H9 (cell line): Measurements from ENCODE around the gene G3BP2. TPM values are rescaled to one million over a fixed set of nuclear protein-coding genes. Genes with fewer than 3 reads are reported as not detected.
A peak's percentile ranks its signal among the peaks of the same experiment; 100 is the strongest.

ENCODE experiments used
- DNase-seq: peaks from one replicate; pipeline ENCODE4 v3.0.0-alpha.2; 2017
- H2AFZ ChIP-seq: one replicate; pipeline ENCODE4 v1.6.1; 2013; ENCODE audit warnings: mild to moderate bottlenecking, low read length, control low read depth, moderate library complexity
- H2AK5ac ChIP-seq: 2 replicates; pipeline ENCODE4 v1.6.1; 2013; ENCODE audit warnings: low read length, control low read depth, mixed read lengths; ENCODE audit not compliant: insufficient read length
- H2BK120ac ChIP-seq: one replicate; pipeline ENCODE4 v1.6.1; 2013; ENCODE audit warnings: low read depth, mild to moderate bottlenecking, low read length, control low read depth, inconsistent platforms; ENCODE audit not compliant: poor library complexity, severe bottlenecking
- H2BK12ac ChIP-seq: 2 replicates; pipeline ENCODE4 v1.6.1; 2013; ENCODE audit warnings: low read length, control low read depth, mixed read lengths, low read depth; ENCODE audit not compliant: insufficient read length
- H2BK15ac ChIP-seq: 2 replicates; pipeline ENCODE4 v1.6.1; 2013; ENCODE audit warnings: low read depth, low read length, control low read depth
- H2BK20ac ChIP-seq: one replicate; pipeline ENCODE4 v1.6.1; 2013; ENCODE audit warnings: low read depth, mild to moderate bottlenecking, low read length, control low read depth, inconsistent platforms; ENCODE audit not compliant: poor library complexity, severe bottlenecking
- H2BK5ac ChIP-seq: 2 replicates; pipeline ENCODE4 v1.6.1; 2013; ENCODE audit warnings: low read length, control low read depth, mixed read lengths; ENCODE audit not compliant: insufficient read length
- H3K14ac ChIP-seq: 2 replicates; pipeline ENCODE4 v1.6.1; 2013; ENCODE audit warnings: low read length, control low read depth; ENCODE audit not compliant: insufficient read depth
- H3K18ac ChIP-seq: 2 replicates; pipeline ENCODE4 v1.6.1; 2013; ENCODE audit warnings: low read depth, mild to moderate bottlenecking, mixed read lengths, low read length, control low read depth; ENCODE audit not compliant: insufficient read length
- H3K23ac ChIP-seq: 2 replicates; pipeline ENCODE4 v1.6.1; 2013; ENCODE audit warnings: low read length, control low read depth, mixed read lengths, low read depth; ENCODE audit not compliant: insufficient read length
- H3K23me2 ChIP-seq: 2 replicates; pipeline ENCODE4 v1.6.1; 2013; ENCODE audit warnings: low read depth, mild to moderate bottlenecking, mixed read lengths, low read length, control low read depth; ENCODE audit not compliant: insufficient read length, poor library complexity, severe bottlenecking
- H3K27ac ChIP-seq: 2 replicates; pipeline ENCODE4 v1.5.1; 2013; ENCODE audit warnings: low read length, control low read depth, mixed read lengths, low read depth; ENCODE audit not compliant: insufficient read length
- H3K27me3 ChIP-seq: 2 replicates; pipeline ENCODE4 v1.6.1; 2013; ENCODE audit warnings: low read length, control low read depth, inconsistent platforms; ENCODE audit not compliant: insufficient read depth
- H3K4ac ChIP-seq: 2 replicates; pipeline ENCODE4 v1.6.1; 2013; ENCODE audit warnings: low read depth, mild to moderate bottlenecking, control low read depth, inconsistent platforms, low read length, moderate library complexity
- H3K4me1 ChIP-seq: 2 replicates; pipeline ENCODE4 v1.6.1; 2013; ENCODE audit warnings: low read length, control low read depth, inconsistent platforms; ENCODE audit not compliant: insufficient read depth
- H3K4me2 ChIP-seq: 2 replicates; pipeline ENCODE4 v1.6.1; 2013; ENCODE audit warnings: low read length, control low read depth, mixed read lengths; ENCODE audit not compliant: insufficient read length, insufficient read depth
- H3K56ac ChIP-seq: 2 replicates; pipeline ENCODE4 v1.6.1; 2013; ENCODE audit warnings: low read depth, mild to moderate bottlenecking, mixed read lengths, low read length, control low read depth; ENCODE audit not compliant: insufficient read length
- H3K79me1 ChIP-seq: 2 replicates; pipeline ENCODE4 v1.6.1; 2013; ENCODE audit warnings: low read depth, mild to moderate bottlenecking, moderate library complexity, low read length, control low read depth, inconsistent platforms; ENCODE audit not compliant: insufficient read depth, poor library complexity, severe bottlenecking
- H3K79me2 ChIP-seq: 2 replicates; pipeline ENCODE4 v1.6.1; 2013; ENCODE audit warnings: low read length, control low read depth, inconsistent platforms; ENCODE audit not compliant: insufficient read depth
- H3K9ac ChIP-seq: 2 replicates; pipeline ENCODE4 v1.6.1; 2013; ENCODE audit warnings: low read length, control low read depth, mixed read lengths; ENCODE audit not compliant: insufficient read length; ENCODE audit errors: extremely low read depth
- H3K9me3 ChIP-seq: one replicate; pipeline ENCODE4 v1.6.1; 2013; ENCODE audit warnings: low read depth, low read length, inconsistent platforms; ENCODE audit not compliant: control insufficient read depth
- H3T11ph ChIP-seq: one replicate; pipeline ENCODE4 v1.6.1; 2013; ENCODE audit warnings: mild to moderate bottlenecking, low read length, control low read depth, inconsistent platforms
- H4K20me1 ChIP-seq: one replicate; pipeline ENCODE4 v1.6.1; 2013; ENCODE audit not compliant: control insufficient read depth, insufficient read length, insufficient read depth
- H4K5ac ChIP-seq: 2 replicates; pipeline ENCODE4 v1.6.1; 2013; ENCODE audit warnings: low read depth, mild to moderate bottlenecking, mixed read lengths, low read length, control low read depth; ENCODE audit not compliant: insufficient read length
- H4K8ac ChIP-seq: replicated peaks from 2 replicates; pipeline ENCODE4 v1.6.1; 2013; ENCODE audit warnings: low read length, control low read depth, mixed read lengths, low read depth; ENCODE audit not compliant: insufficient read length
- H4K91ac ChIP-seq: 2 replicates; pipeline ENCODE4 v1.6.1; 2013; ENCODE audit warnings: low read depth, mild to moderate bottlenecking, moderate library complexity, mixed read lengths, low read length, control low read depth; ENCODE audit not compliant: insufficient read length
- H3K27ac Mint-ChIP-seq, 3 experiments: 2 replicates in 2 of 3; 3 replicates in 1 of 3; pipeline ENCODE4 v1.8.0; 2020 to 2021; ENCODE audit warnings: mixed read lengths in 3 of 3, mild to moderate bottlenecking in 1 of 3, moderate library complexity in 1 of 3
- H3K27me3 Mint-ChIP-seq: 2 replicates; pipeline ENCODE4 v1.8.0; 2021; ENCODE audit warnings: low read depth, mild to moderate bottlenecking, moderate library complexity, mixed read lengths
- H3K36me3 Mint-ChIP-seq, 3 experiments: 2 replicates in 2 of 3; 3 replicates in 1 of 3; pipeline ENCODE4 v1.8.0; 2020 to 2021; ENCODE audit warnings: low read depth in 3 of 3, mixed read lengths in 3 of 3; ENCODE audit not compliant: insufficient read depth in 1 of 3
- H3K4me1 Mint-ChIP-seq, 2 experiments: 2 replicates each; pipeline ENCODE4 v1.8.0; 2020; ENCODE audit warnings: mixed read lengths in 2 of 2
- H3K4me3 Mint-ChIP-seq, 2 experiments: 2 replicates in 1 of 2; 3 replicates in 1 of 2; pipeline ENCODE4 v1.8.0; 2020 to 2021; ENCODE audit warnings: mild to moderate bottlenecking in 2 of 2, mixed read lengths in 2 of 2, moderate library complexity in 1 of 2
- H3K9me3 Mint-ChIP-seq, 2 experiments: 2 replicates in 1 of 2; 3 replicates in 1 of 2; pipeline ENCODE4 v1.8.0; 2020; ENCODE audit warnings: mild to moderate bottlenecking in 2 of 2, mixed read lengths in 2 of 2, moderate library complexity in 1 of 2
- CTCF ChIP-seq: fragments of 200-600 bp; sonication (generic); conservative IDR thresholded peaks from 3 replicates; pipeline ENCODE4 v1.8.0; 2021; ENCODE audit warnings: antibody characterized with exemption, mild to moderate bottlenecking
- WGBS: extraction: QIAGEN DNeasy Blood & Tissue Kit; methylation state at CpG from one replicate; pipeline ENCODE4 v1.1.7; 2013; ENCODE audit warnings: missing lambda C conversion rate, low lambda C conversion rate, mixed read lengths; ENCODE audit not compliant: insufficient read length; ENCODE audit errors: extremely low coverage; 5-methylcytosine and 5-hydroxymethylcytosine counted together
- total RNA-seq: library from RNA; stranded (reverse); gene quantifications from 2 replicates; pipeline ENCODE4 v1.2.1, GENCODE V29; 2021

The G3BP2 gene
- total RNA-seq, 1 experiment from 2014 or later, result 405 TPM

- peaks cover 17 to 47% (median 38%) of the 10 kb centered on the region in 3 experiments; a peak in 6 of 7 replicates for H3K36me3 Mint-ChIP-seq
- Histone ChIP-seq H4K91ac (no peak overlapping the region), H3K27ac (no peak overlapping the region), H2AFZ (no peak overlapping the region), H2BK5ac (no peak overlapping the region), H2BK12ac (no peak overlapping the region), H3K9ac (no peak overlapping the region), H3K23ac (no peak overlapping the region), H4K20me1 (no peaks in the 10 kb centered on the region), H2BK15ac (no peak overlapping the region), H3K56ac (no peak overlapping the region), H4K5ac (no peak overlapping the region), H2BK20ac (no peak overlapping the region), H3K23me2 (no peaks in the 10 kb centered on the region), H2BK120ac (no peak overlapping the region), H3K4me2 (no peak overlapping the region), H3T11ph (no peak overlapping the region), H3K4me1 (no peaks in the 10 kb centered on the region; the same call in 1 of the 2 replicates), H3K79me1 (no peaks in the 10 kb centered on the region), H3K14ac (no peak overlapping the region), H3K4ac (no peak overlapping the region), H2AK5ac (no peak overlapping the region), H3K9me3 (no peaks in the 10 kb centered on the region), H3K79me2 (peaks cover 9% of the 10 kb centered on the region; the same call in 1 of the 2 replicates), H4K8ac (no peak overlapping the region), H3K18ac (no peak overlapping the region), H3K27me3 (no peaks in the 10 kb centered on the region)
- DNase-seq, result no peak
- no peaks in the 10 kb centered on the region for H3K9me3 Mint-ChIP-seq
- WGBS, result no CpG with 5 or more reads among the region's 4 CpGs
- H3K27me3 Mint-ChIP-seq, result no peaks in the 10 kb centered on the region
- TF ChIP-seq CTCF, result no peak
- peak overlapping the region; percentile 31 to 81 (median 80); a peak in 5 of 7 replicates for H3K27ac Mint-ChIP-seq
- no peak overlapping the region for H3K4me3 Mint-ChIP-seq
- H3K4me1 Mint-ChIP-seq, result peaks cover 22% of the 10 kb centered on the region in 2 experiments; a peak in 3 of 4 replicates
These were observed 42.0 kb upstream of the G3BP2 start for GRCh38 chr4:75715105-75715799.
